GM21737 (cell line): ENCODE measurements around the gene TBC1D8.

Experiments
- ATAC-seq: cut with Tn5 transposase; IDR thresholded peaks from one replicate; pipeline ENCODE4 v1.9.1; 2021; ENCODE audit warnings: mild to moderate bottlenecking, moderate library complexity; ENCODE audit not compliant: unreplicated experiment

TBC1D8 gene

DNA sequence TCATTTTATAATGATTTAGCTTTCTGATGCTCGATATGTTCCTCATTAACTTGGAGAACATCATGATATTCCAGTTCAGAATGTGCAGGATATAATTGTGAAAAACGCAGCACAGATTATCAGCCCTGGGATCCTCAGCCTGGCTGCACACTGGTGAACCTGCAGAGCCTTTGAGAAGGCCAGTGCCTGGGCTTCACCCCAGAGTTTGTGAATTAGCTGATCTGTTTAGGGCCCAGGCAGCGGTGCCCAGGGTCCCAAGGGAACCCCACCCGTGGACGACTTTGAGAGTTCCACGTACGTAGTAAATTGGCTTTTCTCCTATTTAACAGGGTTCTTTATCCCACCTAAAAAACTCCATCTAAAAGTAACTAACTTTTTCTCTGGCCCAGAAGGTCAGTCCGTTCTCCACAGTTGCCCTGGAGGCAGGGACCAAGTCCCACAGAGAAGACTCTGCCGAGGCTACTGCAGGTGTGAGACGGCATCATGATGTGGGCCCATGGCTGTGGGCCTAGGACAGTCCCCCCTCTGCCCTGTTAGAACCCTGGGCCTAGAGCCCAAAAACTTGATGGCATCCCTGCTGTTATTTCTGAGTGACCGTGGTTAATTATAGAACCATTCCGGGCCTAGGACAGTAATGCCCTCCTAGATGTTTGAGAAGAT is 188.7 kb downstream of the TBC1D8 start:
- ATAC-seq = no peak

DNA sequence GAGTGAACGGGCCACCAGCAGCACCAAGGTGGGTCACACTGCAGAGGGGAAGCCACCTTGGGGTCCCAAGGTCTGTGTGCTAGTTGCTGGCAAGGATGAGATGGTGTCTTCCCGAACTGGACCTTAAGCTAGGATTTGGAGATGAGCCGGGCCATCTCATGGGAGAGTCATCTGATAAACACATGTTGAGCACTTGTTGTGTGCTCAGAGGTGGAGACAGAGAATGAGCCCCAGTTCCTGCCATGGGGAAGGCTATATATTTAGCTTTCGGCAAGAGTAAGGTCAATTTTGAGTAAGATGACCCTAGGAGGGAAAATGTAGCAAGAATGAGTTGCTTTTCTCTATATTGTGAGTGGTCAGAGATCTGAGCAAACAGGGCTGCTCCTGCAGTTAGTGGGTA is 190.5 kb downstream of the TBC1D8 start:
- no peak for ATAC-seq

DNA sequence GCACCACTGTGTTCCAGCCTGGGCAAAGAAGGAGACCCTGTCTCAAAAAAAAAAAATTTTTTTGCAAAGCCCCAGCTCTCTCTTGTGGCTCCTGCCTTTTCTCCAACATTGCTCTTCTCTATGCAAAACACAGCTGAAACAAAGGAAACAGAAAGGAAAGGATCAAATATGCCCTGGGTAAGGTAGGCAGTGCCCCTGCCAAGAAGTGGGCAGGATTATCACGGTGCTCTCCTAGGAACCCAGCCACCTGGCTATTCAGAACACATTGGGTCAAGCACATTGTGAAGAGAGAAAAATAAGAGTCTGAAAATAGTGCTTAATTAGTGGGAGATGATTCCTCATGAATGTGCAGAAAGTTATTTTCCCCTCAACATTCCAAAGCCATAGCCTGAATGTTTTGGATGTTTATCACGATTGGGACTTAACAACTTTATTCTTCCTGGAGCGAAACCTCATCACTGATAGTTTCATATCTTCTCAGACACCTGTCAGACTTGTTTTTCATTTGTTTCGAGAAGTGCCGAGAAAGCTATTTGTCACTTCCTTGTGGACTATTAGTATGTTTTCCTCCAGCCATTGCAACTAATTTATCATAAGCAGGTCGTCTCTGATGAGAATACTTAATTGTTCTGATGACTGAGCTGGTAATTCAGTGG is 191.8 kb downstream of the TBC1D8 start:
- ATAC-seq = no peak

DNA sequence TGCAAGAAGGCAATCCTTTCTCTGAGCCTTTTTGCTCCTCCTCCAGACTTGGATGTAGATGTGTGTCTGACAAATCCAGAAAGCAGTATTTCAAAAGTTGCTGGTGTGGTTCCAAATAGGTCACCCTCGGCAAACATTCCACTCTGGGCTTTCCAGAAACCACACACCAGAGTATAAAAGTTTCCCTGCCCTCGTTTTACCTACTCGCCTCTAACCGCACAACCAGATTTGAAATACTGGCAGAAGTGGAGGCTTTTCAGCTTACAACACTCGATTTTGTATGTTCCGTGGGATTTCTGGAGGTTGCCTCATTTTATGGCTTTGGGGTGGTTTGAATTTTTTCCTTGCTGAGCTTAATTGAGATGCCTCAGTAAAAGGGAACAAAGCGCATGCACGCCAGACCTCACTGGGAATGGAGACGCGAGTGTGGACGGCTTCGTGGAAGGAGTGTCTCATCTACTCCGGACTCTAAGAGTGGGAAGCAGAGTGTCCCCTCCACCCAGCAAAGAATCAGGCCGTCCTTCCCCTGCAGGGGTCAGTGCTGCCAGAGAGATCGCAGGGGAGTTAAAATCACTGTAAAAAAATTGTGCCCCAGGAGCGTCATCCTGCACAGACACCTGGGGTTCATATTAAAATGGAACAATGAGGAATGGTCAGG is 193.1 kb downstream of the TBC1D8 start:
- no peak for ATAC-seq
